Peyer's patch (tissue), 4 donors: ENCODE data around the gene SLC9A4.

ENCODE experiments used
- CTCF ChIP-seq, 6 experiments: fragments of 450-650 bp in 4 of 6; fragments of 200-600 bp in 2 of 6; sonication (generic) in 1 of 6; IDR thresholded peaks; one replicate each; pipeline ENCODE4 v1.5.1; 2017 to 2019; ENCODE audit warnings: antibody characterized with exemption in 6 of 6, mild to moderate bottlenecking in 3 of 6, moderate library complexity in 1 of 6
- POLR2A ChIP-seq, 2 donors: fragments of 450-650 bp; IDR thresholded peaks; one replicate each; pipeline ENCODE4 v1.5.1; 2017; ENCODE audit warnings: antibody characterized with exemption in 2 of 2, mild to moderate bottlenecking in 2 of 2, moderate library complexity in 2 of 2

GRCh38 chr2:102520009-102520408, 47.0 kb downstream of the SLC9A4 start:
- TF ChIP-seq CTCF (IDR thresholded peaks at IDR 0.05) = peak in 4 of 6 experiments; percentile 25 to 69 (median 60)
- no peak for TF ChIP-seq POLR2A (IDR thresholded peaks at IDR 0.05)
